Measurements from ENCODE around the gene RARA. TPM values are rescaled to one million over a fixed set of nuclear protein-coding genes. Genes with fewer than 3 reads are reported as not detected.

Gene RARA
- total and polyA plus RNA-seq, 8 donors: 11.2 to 40.8 (median 19.4) TPM

DNA sequence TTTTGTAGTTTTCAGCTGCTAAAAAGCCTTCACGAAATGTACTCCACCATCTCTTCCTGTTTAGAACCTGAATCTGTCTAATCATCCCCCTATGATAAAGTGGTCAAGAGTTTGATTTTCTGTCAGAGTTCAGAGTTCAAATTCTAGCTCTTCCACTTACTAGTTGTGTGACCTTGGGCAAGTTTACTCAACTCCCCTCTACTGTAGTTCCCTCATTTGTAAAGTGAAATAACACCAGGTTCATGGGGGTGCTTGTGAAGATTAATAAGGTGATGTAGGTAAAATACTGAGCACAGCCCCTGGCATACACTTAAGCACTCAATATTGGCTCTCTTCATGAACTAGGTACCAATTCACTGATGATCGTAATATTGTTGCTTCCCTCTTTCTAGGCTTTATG lies 22.5 kb upstream of the RARA start:
- H3K4me3 ChIP-seq: no peak overlapping the region
- H3K4me1 ChIP-seq: peaks cover 15 to 52% (median 31%) of the 10 kb centered on the region in 4 donors
- H3K36me3 ChIP-seq: peaks cover 0 to 13% (median 10%) of the 10 kb centered on the region in 4 donors
- 91 to 96% (median 92%) methylated on average over 2 of the region's 2 CpGs for WGBS, 5 donors
- no peak overlapping the region for H3K27ac ChIP-seq
- H3K27me3 ChIP-seq: no peaks in the 10 kb centered on the region
- no peaks in the 10 kb centered on the region for H3K9me3 ChIP-seq
- intact Hi-C loops (cut with DNase I; ENCODE audit: low total_unique reads): no loop called here
- no peak for DNase-seq
- TF ChIP-seq, protein P1, sequence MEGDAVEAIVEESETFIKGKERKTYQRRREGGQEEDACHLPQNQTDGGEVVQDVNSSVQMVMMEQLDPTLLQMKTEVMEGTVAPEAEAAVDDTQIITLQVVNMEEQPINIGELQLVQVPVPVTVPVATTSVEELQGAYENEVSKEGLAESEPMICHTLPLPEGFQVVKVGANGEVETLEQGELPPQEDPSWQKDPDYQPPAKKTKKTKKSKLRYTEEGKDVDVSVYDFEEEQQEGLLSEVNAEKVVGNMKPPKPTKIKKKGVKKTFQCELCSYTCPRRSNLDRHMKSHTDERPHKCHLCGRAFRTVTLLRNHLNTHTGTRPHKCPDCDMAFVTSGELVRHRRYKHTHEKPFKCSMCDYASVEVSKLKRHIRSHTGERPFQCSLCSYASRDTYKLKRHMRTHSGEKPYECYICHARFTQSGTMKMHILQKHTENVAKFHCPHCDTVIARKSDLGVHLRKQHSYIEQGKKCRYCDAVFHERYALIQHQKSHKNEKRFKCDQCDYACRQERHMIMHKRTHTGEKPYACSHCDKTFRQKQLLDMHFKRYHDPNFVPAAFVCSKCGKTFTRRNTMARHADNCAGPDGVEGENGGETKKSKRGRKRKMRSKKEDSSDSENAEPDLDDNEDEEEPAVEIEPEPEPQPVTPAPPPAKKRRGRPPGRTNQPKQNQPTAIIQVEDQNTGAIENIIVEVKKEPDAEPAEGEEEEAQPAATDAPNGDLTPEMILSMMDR (IDR thresholded peaks at IDR 0.05): no peak
- no peak for TF ChIP-seq POLR2A (IDR thresholded peaks at IDR 0.05)
- TF ChIP-seq POLR2AphosphoS5 (IDR thresholded peaks at IDR 0.05): no peak
- TF ChIP-seq EP300 (IDR thresholded peaks at IDR 0.05): no peak

DNA sequence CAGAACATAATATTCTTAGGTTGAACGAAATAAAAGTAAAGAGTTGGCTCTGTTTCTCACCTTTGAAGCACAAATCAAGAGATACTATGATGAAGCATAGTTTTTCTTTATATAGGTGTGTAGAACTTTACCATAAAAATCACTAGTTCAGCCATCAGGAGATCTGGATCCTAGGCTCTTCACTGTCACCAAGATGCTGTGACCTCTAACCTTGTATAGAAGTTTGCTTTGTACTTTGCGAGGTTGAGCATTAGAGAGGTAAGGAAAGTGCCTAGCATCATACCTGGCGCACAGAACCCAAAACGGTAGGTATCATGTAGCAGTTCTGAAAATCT lies 21.9 kb upstream of the RARA start:
- H3K4me3 ChIP-seq: peak overlapping the region; percentile 12 to 70 (median 54)
- no peaks in the 10 kb centered on the region for H3K9me3 ChIP-seq
- 37 to 40% (median 39%) methylated on average over 4 of the region's 4 CpGs for WGBS, 5 donors
- no peaks in the 10 kb centered on the region for H3K27me3 ChIP-seq
- DNase-seq: no peak
- intact Hi-C loops (cut with DNase I; ENCODE audit: low total_unique reads): no loop called here
- TF ChIP-seq EP300 (IDR thresholded peaks at IDR 0.05) (no peak), POLR2AphosphoS5 (IDR thresholded peaks at IDR 0.05) (no peak), POLR2A (IDR thresholded peaks at IDR 0.05) (no peak)
- TF ChIP-seq, protein P1 (IDR thresholded peaks at IDR 0.05): no peak
- H3K27ac ChIP-seq: peak overlapping the region in 1 of 5 donors; percentile 51
- H3K4me1 ChIP-seq: peaks cover 15 to 52% (median 31%) of the 10 kb centered on the region in 4 donors
- peaks cover 0 to 6% (median 4%) of the 10 kb centered on the region in 4 donors for H3K36me3 ChIP-seq

DNA sequence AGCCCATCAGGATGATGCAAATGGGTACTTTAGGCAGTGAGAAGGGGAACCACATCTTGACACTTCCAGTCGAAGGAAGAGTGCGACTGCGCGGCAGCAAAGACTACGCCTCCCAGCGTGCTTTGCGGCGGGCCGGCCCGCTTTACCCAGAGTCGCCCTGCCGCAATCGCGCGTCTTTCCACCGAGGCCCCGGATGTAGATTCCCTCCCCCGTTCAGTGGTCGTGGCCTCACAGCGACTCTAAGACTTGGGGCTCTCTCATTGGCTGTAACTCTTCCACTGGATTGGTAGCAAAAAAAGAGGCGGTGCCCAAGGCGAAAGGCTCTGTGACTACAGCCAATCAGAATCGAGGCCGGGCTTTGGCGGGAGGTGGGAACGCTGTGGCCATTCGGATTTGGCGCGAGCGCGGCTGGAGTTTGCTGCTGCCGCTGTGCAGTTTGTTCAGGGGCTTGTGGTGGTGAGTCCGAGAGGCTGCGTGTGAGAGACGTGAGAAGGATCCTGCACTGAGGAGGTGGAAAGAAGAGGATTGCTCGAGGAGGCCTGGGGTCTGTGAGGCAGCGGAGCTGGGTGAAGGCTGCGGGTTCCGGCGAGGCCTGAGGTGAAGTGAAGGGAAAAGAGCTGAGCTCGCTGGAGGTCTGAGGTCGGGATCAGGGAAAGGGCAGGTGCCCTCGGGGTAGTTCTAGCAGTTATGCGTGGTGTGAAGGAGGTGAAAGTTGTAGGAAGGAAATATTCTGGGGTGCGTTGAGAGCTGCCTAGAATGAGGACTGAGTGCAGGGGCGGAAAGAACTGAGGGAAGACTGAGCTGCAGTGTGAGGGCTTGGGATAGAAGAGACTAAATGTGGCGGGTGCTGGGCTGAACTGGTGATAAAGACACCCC lies 21.2 kb upstream of the RARA start, which contains the start of gene CDC6:
TSS of gene CDC6 (plus strand) at position 386 of the 876 bp plus-strand sequence. CDS start 1,542 bp downstream, outside the sequence.
- DNase-seq: peak; percentile 99 to 100
- Histone ChIP-seq H3K4me1 (peaks cover 15 to 52% (median 31%) of the 10 kb centered on the region in 4 donors), H3K27ac (peak within 1 kb of the TSS in 4 of 5 donors; percentile 8 to 62 (median 53)), H3K4me3 (peak within 1 kb of the TSS; percentile 45 to 70 (median 64)), H3K27me3 (no peaks in the 10 kb centered on the region), H3K36me3 (peaks cover 0 to under 1% (median 0%) of the 10 kb centered on the region in 4 donors), H3K9me3 (no peaks in the 10 kb centered on the region)
- no peak for TF ChIP-seq POLR2A (IDR thresholded peaks at IDR 0.05)
- peak; percentile 40 to 96 (median 76) for TF ChIP-seq POLR2AphosphoS5 (IDR thresholded peaks at IDR 0.05)
- whole genome bisulfite sequencing, 5 donors: 0 to 1% (median 0%) methylated on average over 32 to 47 of the region's 47 CpGs
- intact Hi-C loops (cut with DNase I; ENCODE audit: low total_unique reads): no loop called here

DNA sequence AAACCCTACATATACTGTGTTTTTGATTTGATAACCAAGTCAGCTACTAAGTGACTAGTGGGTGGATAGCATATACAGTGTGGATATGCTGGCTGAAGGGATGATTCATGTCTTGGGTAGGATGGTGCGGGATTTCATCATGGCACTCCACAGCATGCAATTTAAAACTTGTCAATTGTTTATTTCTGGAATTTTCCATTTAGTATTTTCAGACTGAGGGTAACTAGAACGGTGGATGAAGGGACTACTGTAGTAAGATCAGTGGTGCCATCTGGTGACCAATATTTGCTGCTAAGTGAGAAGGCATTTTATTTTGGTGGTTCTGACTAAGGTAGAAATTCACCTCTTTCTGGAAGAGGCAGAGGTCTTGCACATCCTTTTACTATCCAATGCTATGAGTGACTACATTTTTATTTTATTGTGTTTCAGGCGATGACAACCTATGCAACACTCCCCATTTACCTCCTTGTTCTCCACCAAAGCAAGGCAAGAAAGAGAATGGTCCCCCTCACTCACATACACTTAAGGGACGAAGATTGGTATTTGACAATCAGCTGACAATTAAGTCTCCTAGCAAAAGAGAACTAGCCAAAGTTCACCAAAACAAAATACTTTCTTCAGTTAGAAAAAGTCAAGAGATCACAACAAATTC lies 18.2 kb upstream of the RARA start:
- Histone ChIP-seq H3K27ac (peak overlapping the region in 1 of 5 donors; percentile 3), H3K4me3 (no peak overlapping the region), H3K27me3 (no peaks in the 10 kb centered on the region), H3K36me3 (no peaks in the 10 kb centered on the region), H3K9me3 (no peaks in the 10 kb centered on the region), H3K4me1 (peaks cover 10 to 32% (median 18%) of the 10 kb centered on the region in 4 donors)
- TF ChIP-seq EP300 (IDR thresholded peaks at IDR 0.05): no peak
- no peak for TF ChIP-seq POLR2A (IDR thresholded peaks at IDR 0.05)
- TF ChIP-seq, protein P1 (IDR thresholded peaks at IDR 0.05): peak in 5 of 7 experiments; percentile 44 to 76 (median 57)
- TF ChIP-seq POLR2AphosphoS5 (IDR thresholded peaks at IDR 0.05): peak in 1 of 3 donors; percentile 45
- 55 to 63% (median 57%) methylated on average over 4 of the region's 4 CpGs for WGBS, 5 donors
- intact Hi-C loops (cut with DNase I; ENCODE audit: low total_unique reads): loop anchor here (5.0 to 10.0 kb wide), 2 partner anchors 88 to 124 kb away; partner anchors contain the start of gene TOP2A
- DNase-seq: peak; percentile 46 to 88

Data from stomach (tissue), 9 donors.